ENCODE measurements around the gene S100A13.

Gene S100A13

DNA sequence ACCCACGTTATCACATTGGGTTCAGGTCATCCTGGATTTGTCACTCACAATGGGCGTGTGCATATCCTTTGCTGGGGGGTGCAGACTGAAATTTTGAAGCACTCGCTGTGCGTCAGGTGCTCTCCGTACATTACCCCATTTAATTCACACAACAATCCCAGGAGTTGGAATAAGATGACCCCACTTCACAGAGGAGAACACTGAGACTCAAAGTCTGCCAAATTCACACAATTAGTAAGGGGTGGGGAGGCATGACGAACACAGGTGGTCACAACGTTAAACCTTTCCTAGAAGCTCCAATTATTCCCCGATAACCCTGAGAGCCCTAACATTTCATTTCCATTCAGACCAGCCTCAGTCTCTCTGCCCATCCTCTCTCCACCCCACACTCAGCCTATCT, 57.8 kb downstream of the S100A13 start:
- no peaks in the 10 kb centered on the region for H3K36me3 ChIP-seq (ENCODE audit: control insufficient read depth, insufficient read depth, low read length)
- H3K9me3 ChIP-seq (ENCODE audit: control insufficient read depth, insufficient read depth, low read depth, low read length): peaks cover 5% of the 10 kb centered on the region
- H3K27ac ChIP-seq (ENCODE audit: low read depth, low read length): no peak overlapping the region
- no peak overlapping the region for H3K9ac ChIP-seq (ENCODE audit: low read length)
- H3K4me1 ChIP-seq (ENCODE audit: control insufficient read depth, insufficient read depth, low read length): peaks cover 36% of the 10 kb centered on the region
- no peak overlapping the region for H3K4me3 ChIP-seq (ENCODE audit: low read depth, low read length)
- H3K27me3 ChIP-seq (ENCODE audit: control insufficient read depth, insufficient read depth, low read length): no peaks in the 10 kb centered on the region

Data from HUES6 (cell line).